B cell (primary cell): Measurements from ENCODE around the gene UGGT1. TPM values are rescaled to one million over a fixed set of nuclear protein-coding genes. Genes with fewer than 3 reads are reported as not detected.

Experiments
- ATAC-seq: fragments of 200-7000 bp; cut with Tn5 transposase; one replicate; pipeline ENCODE4 v1.10.0; 2021; ENCODE audit warnings: low read depth, mild to moderate bottlenecking, moderate number of reproducible peaks, moderate library complexity
- CTCF ChIA-PET: fragments of 350-600 bp; sonication (Branson Sonifier 250); formaldehyde crosslinking; loops from one replicate; lab custom pipeline; 2021; ENCODE audit warnings: antibody characterized with exemption, inconsistent platforms; lab: Charles Lee
- POLR2A ChIA-PET: fragments of 350-600 bp; sonication (Branson Sonifier 250); formaldehyde crosslinking; loops from one replicate; lab custom pipeline; 2021; ENCODE audit warnings: antibody characterized with exemption; lab: Charles Lee
- DNase-seq: peaks from one replicate; pipeline ENCODE4 v3.0.0; 2013
- H2AFZ ChIP-seq: 2 replicates; pipeline ENCODE4 v1.6.1; 2012; ENCODE audit warnings: mild to moderate bottlenecking, low read depth, low read length; ENCODE audit not compliant: insufficient read depth, poor library complexity, severe bottlenecking
- H3K27ac ChIP-seq, 2 donors: 1 replicate in 1 of 2; 2 replicates in 1 of 2; pipeline ENCODE4 v1.5.1; 2012 to 2013; ENCODE audit warnings: low read length in 2 of 2, mild to moderate bottlenecking in 2 of 2, moderate library complexity in 1 of 2
- H3K27me3 ChIP-seq, 4 experiments: fragments of 200-600 bp in 1 of 4; sonication (generic) in 1 of 4; replicated peaks in 1 of 4; 1 replicate in 2 of 4; 2 replicates in 2 of 4; pipeline versions ENCODE4 v1.6.1 to v1.7.0; 2013 to 2016; ENCODE audit warnings: low read length in 3 of 4, mild to moderate bottlenecking in 2 of 4, mixed read lengths in 1 of 4, moderate library complexity in 1 of 4; ENCODE audit not compliant: insufficient read depth in 4 of 4, control insufficient read depth in 3 of 4; ENCODE audit errors: control extremely low read depth in 1 of 4
- H3K36me3 ChIP-seq, 2 experiments: replicated peaks in 1 of 2; 1 replicate in 1 of 2; 2 replicates in 1 of 2; pipeline versions ENCODE4 v1.6.1 to v1.7.1; 2013; ENCODE audit warnings: low read length in 1 of 2; ENCODE audit not compliant: insufficient read depth in 2 of 2, control insufficient read depth in 1 of 2; ENCODE audit errors: control extremely low read depth in 1 of 2, extremely low read depth in 1 of 2
- H3K4me1 ChIP-seq, 2 donors: fragments of 200-600 bp in 1 of 2; sonication (generic) in 1 of 2; 1 replicate in 1 of 2; 2 replicates in 1 of 2; pipeline versions ENCODE4 v1.5.1 to v1.6.1; 2013 to 2017; ENCODE audit warnings: low read length in 2 of 2; ENCODE audit not compliant: control insufficient read depth in 2 of 2, insufficient read depth in 2 of 2
- H3K4me2 ChIP-seq: replicated peaks from 2 replicates; pipeline ENCODE3; 2012; ENCODE audit warnings: mild to moderate bottlenecking, low read depth, low read length; ENCODE audit not compliant: poor library complexity, severe bottlenecking
- H3K4me3 ChIP-seq, 5 experiments: fragments of 200-600 bp in 1 of 5; sonication (generic) in 1 of 5; 1 replicate in 3 of 5; 2 replicates in 2 of 5; pipeline versions ENCODE4 v1.5.1 to v1.7.0; 2011 to 2016; ENCODE audit warnings: low read length in 4 of 5, mild to moderate bottlenecking in 4 of 5, low read depth in 2 of 5, control low read depth in 1 of 5, moderate library complexity in 1 of 5; ENCODE audit not compliant: insufficient read depth in 1 of 5; ENCODE audit errors: control extremely low read depth in 1 of 5, extremely low read depth in 1 of 5
- H3K79me2 ChIP-seq: fragments of 200-600 bp; sonication (generic); one replicate; pipeline ENCODE4 v1.6.0; 2016; ENCODE audit warnings: low read length; ENCODE audit not compliant: control insufficient read depth, insufficient read depth
- H3K9ac ChIP-seq: fragments of 200-600 bp; sonication (generic); 2 replicates; pipeline ENCODE4 v1.6.1; 2017; ENCODE audit warnings: mild to moderate bottlenecking, low read length, moderate library complexity
- H3K9me3 ChIP-seq, 3 donors: one replicate each; pipeline versions ENCODE4 v1.6.1 to v1.7.1; 2013; ENCODE audit warnings: low read length in 2 of 3; ENCODE audit not compliant: control insufficient read depth in 2 of 3, insufficient read depth in 1 of 3; ENCODE audit errors: control extremely low read depth in 1 of 3
- H4K20me1 ChIP-seq: 2 replicates; pipeline ENCODE4 v1.6.0; 2012; ENCODE audit warnings: mild to moderate bottlenecking, low read length; ENCODE audit not compliant: insufficient read depth, control insufficient read depth, poor library complexity, severe bottlenecking
- H3K27ac Mint-ChIP-seq: one replicate; pipeline ENCODE4 v1.8.0; 2021; ENCODE audit warnings: mixed read lengths
- H3K27me3 Mint-ChIP-seq: one replicate; pipeline ENCODE4 v1.8.0; 2021; ENCODE audit warnings: mixed read lengths
- H3K4me1 Mint-ChIP-seq: one replicate; pipeline ENCODE4 v1.8.0; 2021; ENCODE audit warnings: mixed read lengths
- H3K4me3 Mint-ChIP-seq: one replicate; pipeline ENCODE4 v1.8.0; 2021; ENCODE audit warnings: mixed read lengths
- H3K9me3 Mint-ChIP-seq: one replicate; pipeline ENCODE4 v1.8.0; 2022; ENCODE audit warnings: mixed read lengths; ENCODE audit not compliant: insufficient read depth
- CTCF ChIP-seq: fragments of 200-600 bp; IDR thresholded peaks from one replicate; pipeline ENCODE4 v1.8.0; 2022; ENCODE audit warnings: antibody characterized with exemption, mild to moderate bottlenecking
- EZH2 ChIP-seq: IDR thresholded peaks from 2 replicates; pipeline ENCODE4 v1.6.1; 2012; ENCODE audit warnings: borderline replicate concordance, low read depth, mild to moderate bottlenecking, moderate library complexity, low read length; ENCODE audit not compliant: insufficient read depth, poor library complexity, severe bottlenecking
- WGBS: methylation state at CpG from one replicate; pipeline ENCODE4 v1.1.5; 2013; ENCODE audit warnings: missing lambda C conversion rate; ENCODE audit not compliant: insufficient coverage; 5-methylcytosine and 5-hydroxymethylcytosine counted together
- intact Hi-C: fragments of 100-400 bp; cut with micrococcal nuclease; formaldehyde crosslinking; loops from one replicate; pipeline ENCODE4 v1.10.0; 2022
- polyA plus RNA-seq: library from polyadenylated mRNA; depleted of rRNA; stranded (reverse); fragments of >200 nt; gene quantifications from 2 replicates; pipeline ENCODE4 v1.2.3, GENCODE V29; 2012
- total RNA-seq, 2 donors: library from RNA; stranded (reverse); fragments of 120-200 nt in 1 of 2; gene quantifications; 1 replicate in 1 of 2; 2 replicates in 1 of 2; pipeline versions ENCODE4 v1.2.3 to v1.2.4, GENCODE V29; 2013 to 2022

The UGGT1 gene
- total and polyA plus RNA-seq, 2 donors (not counting 1 experiment from before 2014, with no cell fraction given) = 8.5 to 44.1 TPM

DNA sequence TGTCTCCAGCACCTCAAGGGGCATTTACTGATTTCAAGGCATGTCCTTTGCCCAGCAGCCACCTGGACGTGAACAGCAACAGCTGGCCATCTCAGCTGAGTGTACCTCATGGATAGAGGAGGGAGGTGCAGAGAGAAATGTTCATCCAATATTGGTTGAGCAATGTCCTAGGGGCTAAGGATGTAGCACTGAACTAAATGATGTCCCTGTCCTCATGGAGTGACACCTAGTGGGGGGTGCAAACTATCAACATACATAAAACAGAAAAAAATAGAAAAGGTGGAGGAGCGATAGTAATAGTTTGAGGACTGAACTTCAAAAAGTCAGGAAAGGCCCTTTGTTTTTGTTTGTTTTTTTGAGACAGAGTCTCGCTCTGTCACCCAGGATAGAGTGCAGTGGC lies 4.8 kb upstream of the UGGT1 start:
- ChIA-PET CTCF (no interaction called here), POLR2A (no interaction called here)

More for the DNA sequence above, 4.8 kb upstream of the UGGT1 start:
- H3K4me3 Mint-ChIP-seq = no peak overlapping the region
- Histone ChIP-seq H3K36me3 (no peaks in the 10 kb centered on the region), H3K4me2 (no peak overlapping the region), H3K9me3 (peaks cover 0 to 13% (median 6%) of the 10 kb centered on the region in 3 donors), H3K27me3 (peaks cover 0 to 15% (median 1%) of the 10 kb centered on the region in 4 experiments), H3K27ac (no peak overlapping the region), H3K4me1 (no peaks in the 10 kb centered on the region), H3K9ac (no peak overlapping the region), H2AFZ (no peak overlapping the region), H4K20me1 (no peaks in the 10 kb centered on the region), H3K79me2 (peaks cover 1% of the 10 kb centered on the region), H3K4me3 (no peak overlapping the region)
- no peak overlapping the region for H3K27ac Mint-ChIP-seq
- peaks cover 6% of the 10 kb centered on the region for H3K9me3 Mint-ChIP-seq
- peaks cover 10% of the 10 kb centered on the region for H3K4me1 Mint-ChIP-seq
- DNase-seq (no peak), ATAC-seq (no peak)
- TF ChIP-seq CTCF = no peak
- TF ChIP-seq EZH2 = no peak
- 97% methylated on average over 3 of the region's 3 CpGs for WGBS
- H3K27me3 Mint-ChIP-seq = peaks cover 7% of the 10 kb centered on the region
- intact Hi-C loops = no loop called here
